OCI-LY1 (cell line): ENCODE results near the gene SELENOK.

Experiments used
- H2AFZ ChIP-seq: fragments of 200-600 bp; sonication (generic), shearing (Covaris generic); 2 replicates; pipeline ENCODE4 v1.6.0; 2014; ENCODE audit warnings: antibody characterized with exemption, mild to moderate bottlenecking, low read length
- H3F3A ChIP-seq: fragments of 200-600 bp; sonication (generic), shearing (Covaris generic); 2 replicates; pipeline ENCODE4 v1.6.0; 2014; ENCODE audit warnings: mild to moderate bottlenecking, antibody characterized with exemption, low read length, moderate library complexity; ENCODE audit not compliant: insufficient read depth
- H3K27ac ChIP-seq: fragments of 200-600 bp; sonication (generic); 2 replicates; pipeline ENCODE4 v1.5.1; 2014; ENCODE audit warnings: low read length, mixed run types, mild to moderate bottlenecking, low read depth; ENCODE audit not compliant: poor library complexity, severe bottlenecking
- H3K27me3 ChIP-seq: fragments of 200-600 bp; sonication (generic); 2 replicates; pipeline ENCODE4 v1.6.0; 2014; ENCODE audit warnings: antibody characterized with exemption, mild to moderate bottlenecking, low read length, moderate library complexity; ENCODE audit not compliant: insufficient read depth
- H3K36me3 ChIP-seq: fragments of 200-600 bp; sonication (generic); 2 replicates; pipeline ENCODE4 v1.6.1; 2014; ENCODE audit warnings: mild to moderate bottlenecking, antibody characterized with exemption, low read length, moderate library complexity, mixed read lengths; ENCODE audit not compliant: insufficient read depth
- H3K4me1 ChIP-seq: fragments of 200-600 bp; sonication (generic); 2 replicates; pipeline ENCODE4 v1.5.1; 2014; ENCODE audit warnings: mild to moderate bottlenecking, low read length, moderate library complexity; ENCODE audit not compliant: insufficient read depth, severe bottlenecking
- H3K4me2 ChIP-seq: fragments of 200-600 bp; sonication (generic), shearing (Covaris generic); 2 replicates; pipeline ENCODE4 v1.6.1; 2014; ENCODE audit warnings: low read length
- H3K4me3 ChIP-seq: fragments of 200-600 bp; sonication (generic); 2 replicates; pipeline ENCODE4 v1.5.1; 2014; ENCODE audit warnings: low read length, low read depth, mild to moderate bottlenecking, mixed read lengths; ENCODE audit not compliant: poor library complexity, severe bottlenecking
- H3K79me2 ChIP-seq: fragments of 200-600 bp; shearing (Covaris generic); 2 replicates; pipeline ENCODE4 v1.6.1; 2016; ENCODE audit warnings: mixed run types, low read length, mixed read lengths; ENCODE audit not compliant: insufficient read depth
- H3K9ac ChIP-seq: fragments of 200-600 bp; sonication (generic), shearing (Covaris generic); 2 replicates; pipeline ENCODE4 v1.6.1; 2014; ENCODE audit warnings: mild to moderate bottlenecking, low read length, mixed read lengths
- H3K9me2 ChIP-seq: fragments of 200-600 bp; sonication (generic), shearing (Covaris generic); 2 replicates; pipeline ENCODE4 v1.6.1; 2014; ENCODE audit warnings: low read depth, mild to moderate bottlenecking, low read length, mixed read lengths
- H3K9me3 ChIP-seq: fragments of 200-600 bp; shearing (Covaris generic); 2 replicates; pipeline ENCODE4 v1.6.1; 2014; ENCODE audit warnings: low read length, mixed read lengths
- H4K20me1 ChIP-seq: fragments of 200-600 bp; sonication (generic), shearing (Covaris generic); 2 replicates; pipeline ENCODE4 v1.6.0; 2016; ENCODE audit warnings: mild to moderate bottlenecking, low read length; ENCODE audit not compliant: insufficient read depth
- EZH2 ChIP-seq: fragments of 200-600 bp; sonication (generic), shearing (Covaris generic); IDR thresholded peaks from 2 replicates; pipeline ENCODE4 v1.8.0; 2017; ENCODE audit warnings: borderline replicate concordance, mixed run types, mild to moderate bottlenecking, antibody characterized with exemption, low read length, moderate library complexity, mixed read lengths
- TF ChIP-seq, protein P1 (sequence below): fragments of 200-600 bp; sonication (generic), shearing (Covaris generic); IDR thresholded peaks from 2 replicates; pipeline ENCODE4 v1.5.1; 2017; ENCODE audit warnings: mild to moderate bottlenecking, antibody characterized with exemption, low read length, moderate library complexity, mixed read lengths

Gene SELENOK

DNA sequence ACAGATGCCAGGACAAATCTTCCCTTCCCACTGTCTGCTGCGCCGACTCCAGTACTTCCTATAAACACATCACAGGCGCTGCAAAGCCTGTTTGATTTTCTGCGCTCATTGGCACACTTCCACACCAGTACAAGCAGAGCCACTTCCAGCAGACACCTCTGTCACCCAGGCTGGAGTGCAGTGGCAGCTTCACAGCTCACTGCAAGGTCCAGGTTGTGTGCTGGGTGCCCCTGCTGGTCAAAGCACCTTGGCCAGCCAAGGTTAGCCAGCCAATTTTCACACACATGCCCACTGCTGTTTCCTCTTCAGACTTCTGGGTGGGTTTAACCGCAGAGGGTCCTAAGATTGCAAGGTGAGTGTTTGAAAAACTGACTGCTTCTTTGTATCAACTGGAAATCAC lies 50.4 kb downstream of the SELENOK start:
- H3K9me2 ChIP-seq, result no peaks in the 10 kb centered on the region
- no peak overlapping the region for H3K4me3 ChIP-seq
- H3K9me3 ChIP-seq, result no peaks in the 10 kb centered on the region
- H4K20me1 ChIP-seq, result no peaks in the 10 kb centered on the region
- H3K4me1 ChIP-seq, result peaks cover 17% of the 10 kb centered on the region
- no peaks in the 10 kb centered on the region for H3F3A ChIP-seq
- no peaks in the 10 kb centered on the region for H3K79me2 ChIP-seq
- no peak overlapping the region for H3K4me2 ChIP-seq
- peaks cover 8% of the 10 kb centered on the region; the same call in 1 of the 2 replicates for H3K27me3 ChIP-seq
- no peak overlapping the region for H2AFZ ChIP-seq
- H3K27ac ChIP-seq, result no peak overlapping the region
- TF ChIP-seq, protein P1, sequence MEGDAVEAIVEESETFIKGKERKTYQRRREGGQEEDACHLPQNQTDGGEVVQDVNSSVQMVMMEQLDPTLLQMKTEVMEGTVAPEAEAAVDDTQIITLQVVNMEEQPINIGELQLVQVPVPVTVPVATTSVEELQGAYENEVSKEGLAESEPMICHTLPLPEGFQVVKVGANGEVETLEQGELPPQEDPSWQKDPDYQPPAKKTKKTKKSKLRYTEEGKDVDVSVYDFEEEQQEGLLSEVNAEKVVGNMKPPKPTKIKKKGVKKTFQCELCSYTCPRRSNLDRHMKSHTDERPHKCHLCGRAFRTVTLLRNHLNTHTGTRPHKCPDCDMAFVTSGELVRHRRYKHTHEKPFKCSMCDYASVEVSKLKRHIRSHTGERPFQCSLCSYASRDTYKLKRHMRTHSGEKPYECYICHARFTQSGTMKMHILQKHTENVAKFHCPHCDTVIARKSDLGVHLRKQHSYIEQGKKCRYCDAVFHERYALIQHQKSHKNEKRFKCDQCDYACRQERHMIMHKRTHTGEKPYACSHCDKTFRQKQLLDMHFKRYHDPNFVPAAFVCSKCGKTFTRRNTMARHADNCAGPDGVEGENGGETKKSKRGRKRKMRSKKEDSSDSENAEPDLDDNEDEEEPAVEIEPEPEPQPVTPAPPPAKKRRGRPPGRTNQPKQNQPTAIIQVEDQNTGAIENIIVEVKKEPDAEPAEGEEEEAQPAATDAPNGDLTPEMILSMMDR, result no peak
- TF ChIP-seq EZH2, result no peak
- no peak overlapping the region for H3K9ac ChIP-seq
- H3K36me3 ChIP-seq, result no peaks in the 10 kb centered on the region

DNA sequence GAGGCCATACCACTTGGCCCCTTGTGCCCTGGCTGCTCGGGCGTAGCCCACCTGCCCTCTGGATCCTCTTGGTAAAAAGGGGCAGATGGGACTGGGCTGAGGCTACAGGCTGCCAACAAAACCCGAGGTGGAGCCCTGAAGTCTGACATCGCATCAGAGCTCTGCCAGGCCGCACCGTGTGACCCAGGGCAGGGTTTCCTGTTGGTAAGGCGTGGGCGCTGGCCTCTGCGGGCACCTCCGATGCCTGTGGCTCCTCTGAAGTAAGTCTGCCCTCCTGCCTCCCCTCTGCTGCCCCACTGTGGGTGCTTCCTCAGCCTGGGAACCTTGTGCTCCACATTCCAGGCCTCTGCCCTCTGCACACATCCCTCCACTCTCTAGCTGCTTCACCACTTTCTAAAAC lies 54.3 kb downstream of the SELENOK start:
- Histone ChIP-seq H2AFZ (no peak overlapping the region), H3K27ac (no peak overlapping the region), H4K20me1 (no peaks in the 10 kb centered on the region)

GRCh38 chr3:53836084-53836872 lies 55.4 kb downstream of the SELENOK start:
- Histone ChIP-seq H3F3A (no peaks in the 10 kb centered on the region), H3K4me3 (no peak overlapping the region), H3K27me3 (no peaks in the 10 kb centered on the region), H3K79me2 (no peaks in the 10 kb centered on the region), H3K4me1 (no peaks in the 10 kb centered on the region), H3K27ac (no peak overlapping the region), H3K9ac (no peak overlapping the region), H3K9me3 (no peaks in the 10 kb centered on the region), H2AFZ (no peak overlapping the region), H3K9me2 (no peaks in the 10 kb centered on the region), H3K36me3 (no peaks in the 10 kb centered on the region), H4K20me1 (no peaks in the 10 kb centered on the region), H3K4me2 (no peak overlapping the region)
- no peak for TF ChIP-seq EZH2
- TF ChIP-seq, protein P1, result no peak

More for the DNA sequence above, 54.3 kb downstream of the SELENOK start:
- H3K4me1 ChIP-seq, result no peaks in the 10 kb centered on the region
- H3K9me2 ChIP-seq, result no peaks in the 10 kb centered on the region
- H3K9me3 ChIP-seq, result no peaks in the 10 kb centered on the region
- no peak for TF ChIP-seq EZH2
- TF ChIP-seq, protein P1, result no peak
- no peak overlapping the region for H3K4me3 ChIP-seq
- H3K79me2 ChIP-seq, result no peaks in the 10 kb centered on the region
- H3K9ac ChIP-seq, result no peak overlapping the region
- no peaks in the 10 kb centered on the region for H3K36me3 ChIP-seq
- H3F3A ChIP-seq, result no peaks in the 10 kb centered on the region
- no peak overlapping the region for H3K4me2 ChIP-seq
- no peaks in the 10 kb centered on the region for H3K27me3 ChIP-seq
